K562 (cell line): ENCODE data around the gene ZNF506. TPM values are rescaled to one million over a fixed set of nuclear protein-coding genes. Genes with fewer than 3 reads are reported as not detected.

Source experiments
- polyA plus RNA-seq, 8 experiments: library from polyadenylated mRNA; depleted of rRNA in 4 of 8; stranded (reverse) in 5 of 8; unstranded in 3 of 8; fragments of >200 nt; fragmentation: Nextera tagmentation in 2 of 8; fragmentation: Illumina TruSeq in 1 of 8; extraction: Ambion mirVana in 2 of 8; extraction: Trizol in 1 of 8; gene quantifications; 2 replicates each; pipeline versions ENCODE4 v1.2.1 to v1.2.3, GENCODE V29; 2011 to 2014; ENCODE audit warnings: inconsistent platforms in 1 of 8, missing spikeins in 1 of 8
- small RNA-seq: library from RNA; depleted of rRNA; stranded (forward); fragments of <200 nt; gene quantifications from one replicate; pipeline ENCODE3, GENCODE V24; 2014
- total RNA-seq, 7 experiments: library from RNA; depleted of rRNA in 6 of 7; stranded (reverse); fragments of >200 nt in 6 of 7; fragmentation: Illumina TruSeq in 2 of 7; extraction: Trizol in 2 of 7; gene quantifications; 2 replicates each; pipeline versions ENCODE4 v1.2.1 to v1.2.3, GENCODE V29; 2011 to 2021; ENCODE audit warnings: low replicate concordance in 1 of 7
- TF ChIP-seq, protein P1 (sequence below): fragments of 450-650 bp; IDR thresholded peaks from 2 replicates; pipeline ENCODE4 v1.6.1; 2014; ENCODE audit warnings: low read depth, mild to moderate bottlenecking, moderate library complexity, borderline replicate concordance
- TF ChIP-seq, protein P2 (sequence below): fragments of 250-450 bp; sonication (Bioruptor Pico); IDR thresholded peaks from 2 replicates; pipeline ENCODE4 v1.4.0; 2020; ENCODE audit warnings: mild to moderate bottlenecking

ZNF506 gene
- total and polyA plus RNA-seq, 9 of the 15 experiments (the other 6 are each of a cell fraction or from before 2014, with no cell fraction given), result 0.03 to 0.44 (median 0.14) TPM; not detected in 2

- TF ChIP-seq, protein P1, sequence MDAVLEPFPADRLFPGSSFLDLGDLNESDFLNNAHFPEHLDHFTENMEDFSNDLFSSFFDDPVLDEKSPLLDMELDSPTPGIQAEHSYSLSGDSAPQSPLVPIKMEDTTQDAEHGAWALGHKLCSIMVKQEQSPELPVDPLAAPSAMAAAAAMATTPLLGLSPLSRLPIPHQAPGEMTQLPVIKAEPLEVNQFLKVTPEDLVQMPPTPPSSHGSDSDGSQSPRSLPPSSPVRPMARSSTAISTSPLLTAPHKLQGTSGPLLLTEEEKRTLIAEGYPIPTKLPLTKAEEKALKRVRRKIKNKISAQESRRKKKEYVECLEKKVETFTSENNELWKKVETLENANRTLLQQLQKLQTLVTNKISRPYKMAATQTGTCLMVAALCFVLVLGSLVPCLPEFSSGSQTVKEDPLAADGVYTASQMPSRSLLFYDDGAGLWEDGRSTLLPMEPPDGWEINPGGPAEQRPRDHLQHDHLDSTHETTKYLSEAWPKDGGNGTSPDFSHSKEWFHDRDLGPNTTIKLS, result no peak
- TF ChIP-seq, protein P2, sequence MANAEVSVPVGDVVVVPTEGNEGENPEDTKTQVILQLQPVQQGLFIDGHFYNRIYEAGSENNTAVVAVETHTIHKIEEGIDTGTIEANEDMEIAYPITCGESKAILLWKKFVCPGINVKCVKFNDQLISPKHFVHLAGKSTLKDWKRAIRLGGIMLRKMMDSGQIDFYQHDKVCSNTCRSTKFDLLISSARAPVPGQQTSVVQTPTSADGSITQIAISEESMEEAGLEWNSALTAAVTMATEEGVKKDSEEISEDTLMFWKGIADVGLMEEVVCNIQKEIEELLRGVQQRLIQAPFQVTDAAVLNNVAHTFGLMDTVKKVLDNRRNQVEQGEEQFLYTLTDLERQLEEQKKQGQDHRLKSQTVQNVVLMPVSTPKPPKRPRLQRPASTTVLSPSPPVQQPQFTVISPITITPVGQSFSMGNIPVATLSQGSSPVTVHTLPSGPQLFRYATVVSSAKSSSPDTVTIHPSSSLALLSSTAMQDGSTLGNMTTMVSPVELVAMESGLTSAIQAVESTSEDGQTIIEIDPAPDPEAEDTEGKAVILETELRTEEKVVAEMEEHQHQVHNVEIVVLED (CRISPR knock-in tag), result no peak
Observed at GRCh38 chr19:19742773-19743172, 78.8 kb downstream of the ZNF506 start (continued).

Small RNA genes within 50 kb of the gene (small RNA-seq; reads per million reads assigned to genes)
- not detected for gene AC011477.5

Other genes starting within 250 kb of the ZNF506 start
Only the 7 nearest of the 9 such genes appear.
- 2.3 and 3.3 TPM in 2 replicates for gene LPAR2, start 193.5 kb downstream of the ZNF506 start, total RNA-seq (2014; rRNA removed)
- gene LPAR2, start 193.5 kb downstream of the ZNF506 start, total RNA-seq (2014; rRNA removed; fragmentation: Illumina TruSeq; extraction: Trizol), result 1.8 and 1.9 TPM in 2 replicates
- gene LPAR2, start 193.5 kb downstream of the ZNF506 start, total RNA-seq (2015; rRNA removed; fragmentation: Illumina TruSeq; extraction: Trizol), result 4.0 and 4.4 TPM in 2 replicates
- 7.0 and 10.3 TPM in 2 replicates for gene LPAR2, start 193.5 kb downstream of the ZNF506 start, total RNA-seq (2021)
- 4.4 and 9.4 TPM in 2 replicates for gene LPAR2, start 193.5 kb downstream of the ZNF506 start, polyA plus RNA-seq (2011; rRNA removed)
- gene LPAR2, start 193.5 kb downstream of the ZNF506 start, polyA plus RNA-seq (2014; fragmentation: Illumina TruSeq; extraction: Trizol), result 6.5 and 7.8 TPM in 2 replicates
- gene LPAR2, start 193.5 kb downstream of the ZNF506 start, polyA plus RNA-seq (2014; fragmentation: Nextera tagmentation; extraction: Ambion mirVana), result under 1 TPM; 0.63 TPM
- gene LPAR2, start 193.5 kb downstream of the ZNF506 start, polyA plus RNA-seq (2014; rRNA removed), result 8.1 and 13.8 TPM in 2 replicates
- 9.9 and 12.6 TPM in 2 replicates for gene GMIP, start 178.1 kb downstream of the ZNF506 start, total RNA-seq (2014; rRNA removed)
- gene GMIP, start 178.1 kb downstream of the ZNF506 start, total RNA-seq (2014; rRNA removed; fragmentation: Illumina TruSeq; extraction: Trizol), result 2.2 and 3.9 TPM in 2 replicates
- gene GMIP, start 178.1 kb downstream of the ZNF506 start, total RNA-seq (2015; rRNA removed; fragmentation: Illumina TruSeq; extraction: Trizol), result 3.2 and 3.3 TPM in 2 replicates
- 13.5 and 15.8 TPM in 2 replicates for gene GMIP, start 178.1 kb downstream of the ZNF506 start, total RNA-seq (2021)
- gene GMIP, start 178.1 kb downstream of the ZNF506 start, polyA plus RNA-seq (2011; rRNA removed), result 2.9 and 5.1 TPM in 2 replicates
- gene GMIP, start 178.1 kb downstream of the ZNF506 start, polyA plus RNA-seq (2014; fragmentation: Illumina TruSeq; extraction: Trizol), result 5.4 and 6.3 TPM in 2 replicates
- under 1 TPM; 0.14 to 0.38 TPM for gene GMIP, start 178.1 kb downstream of the ZNF506 start, polyA plus RNA-seq (2014; fragmentation: Nextera tagmentation; extraction: Ambion mirVana)
- 6.8 and 12.5 TPM in 2 replicates for gene GMIP, start 178.1 kb downstream of the ZNF506 start, polyA plus RNA-seq (2014; rRNA removed)
- gene ATP13A1, start 158.1 kb downstream of the ZNF506 start, total RNA-seq (2014; rRNA removed), result 32.5 and 41.6 TPM in 2 replicates
- gene ATP13A1, start 158.1 kb downstream of the ZNF506 start, total RNA-seq (2014; rRNA removed; fragmentation: Illumina TruSeq; extraction: Trizol), result 20.1 and 21.6 TPM in 2 replicates
- 19.6 and 21.8 TPM in 2 replicates for gene ATP13A1, start 158.1 kb downstream of the ZNF506 start, total RNA-seq (2015; rRNA removed; fragmentation: Illumina TruSeq; extraction: Trizol)
- gene ATP13A1, start 158.1 kb downstream of the ZNF506 start, total RNA-seq (2021), result 68.0 and 83.8 TPM in 2 replicates
- gene ATP13A1, start 158.1 kb downstream of the ZNF506 start, polyA plus RNA-seq (2011; rRNA removed), result 23.1 and 45.6 TPM in 2 replicates
- gene ATP13A1, start 158.1 kb downstream of the ZNF506 start, polyA plus RNA-seq (2014; fragmentation: Illumina TruSeq; extraction: Trizol), result 27.9 and 46.9 TPM in 2 replicates
- gene ATP13A1, start 158.1 kb downstream of the ZNF506 start, polyA plus RNA-seq (2014; fragmentation: Nextera tagmentation; extraction: Ambion mirVana), result 1 to 10 TPM in 1 of 2 experiments, under 1 TPM in 1; 0.90 to 1.8 TPM
- gene ATP13A1, start 158.1 kb downstream of the ZNF506 start, polyA plus RNA-seq (2014; rRNA removed), result 49.2 and 58.9 TPM in 2 replicates
- gene ZNF101, start 152.9 kb downstream of the ZNF506 start, total RNA-seq (2014; rRNA removed), result 9.5 and 10.6 TPM in 2 replicates
- 19.3 and 19.8 TPM in 2 replicates for gene ZNF101, start 152.9 kb downstream of the ZNF506 start, total RNA-seq (2014; rRNA removed; fragmentation: Illumina TruSeq; extraction: Trizol)
- 14.6 and 14.7 TPM in 2 replicates for gene ZNF101, start 152.9 kb downstream of the ZNF506 start, total RNA-seq (2015; rRNA removed; fragmentation: Illumina TruSeq; extraction: Trizol)
- 13.1 and 17.5 TPM in 2 replicates for gene ZNF101, start 152.9 kb downstream of the ZNF506 start, total RNA-seq (2021)
- gene ZNF101, start 152.9 kb downstream of the ZNF506 start, polyA plus RNA-seq (2011; rRNA removed), result 14.9 and 20.3 TPM in 2 replicates
- gene ZNF101, start 152.9 kb downstream of the ZNF506 start, polyA plus RNA-seq (2014; fragmentation: Illumina TruSeq; extraction: Trizol), result 10.6 and 11.1 TPM in 2 replicates
- 10 to 100 TPM in 1 of 2 experiments, 1 to 10 TPM in 1; 9.6 to 11.8 TPM for gene ZNF101, start 152.9 kb downstream of the ZNF506 start, polyA plus RNA-seq (2014; fragmentation: Nextera tagmentation; extraction: Ambion mirVana)
- gene ZNF101, start 152.9 kb downstream of the ZNF506 start, polyA plus RNA-seq (2014; rRNA removed), result 8.6 and 12.4 TPM in 2 replicates
- 1.9 and 2.6 TPM in 2 replicates for gene ZNF14, start 88.6 kb downstream of the ZNF506 start, total RNA-seq (2014; rRNA removed)
- 6.4 and 7.4 TPM in 2 replicates for gene ZNF14, start 88.6 kb downstream of the ZNF506 start, total RNA-seq (2014; rRNA removed; fragmentation: Illumina TruSeq; extraction: Trizol)
- 4.8 and 4.9 TPM in 2 replicates for gene ZNF14, start 88.6 kb downstream of the ZNF506 start, total RNA-seq (2015; rRNA removed; fragmentation: Illumina TruSeq; extraction: Trizol)
- 2.6 and 2.9 TPM in 2 replicates for gene ZNF14, start 88.6 kb downstream of the ZNF506 start, total RNA-seq (2021)
- 3.6 and 5.6 TPM in 2 replicates for gene ZNF14, start 88.6 kb downstream of the ZNF506 start, polyA plus RNA-seq (2011; rRNA removed)
- gene ZNF14, start 88.6 kb downstream of the ZNF506 start, polyA plus RNA-seq (2014; fragmentation: Illumina TruSeq; extraction: Trizol), result 3.5 and 4.0 TPM in 2 replicates
- gene ZNF14, start 88.6 kb downstream of the ZNF506 start, polyA plus RNA-seq (2014; fragmentation: Nextera tagmentation; extraction: Ambion mirVana), result 1 to 10 TPM; 2.6 to 7.0 TPM
- gene ZNF14, start 88.6 kb downstream of the ZNF506 start, polyA plus RNA-seq (2014; rRNA removed), result 2.2 and 2.4 TPM in 2 replicates
- 5.6 and 6.0 TPM in 2 replicates for gene ZNF253, start 44.1 kb upstream of the ZNF506 start, total RNA-seq (2014; rRNA removed)
- 12.6 and 13.0 TPM in 2 replicates for gene ZNF253, start 44.1 kb upstream of the ZNF506 start, total RNA-seq (2014; rRNA removed; fragmentation: Illumina TruSeq; extraction: Trizol)
- gene ZNF253, start 44.1 kb upstream of the ZNF506 start, total RNA-seq (2015; rRNA removed; fragmentation: Illumina TruSeq; extraction: Trizol), result 11.3 and 14.3 TPM in 2 replicates
- 7.5 and 8.0 TPM in 2 replicates for gene ZNF253, start 44.1 kb upstream of the ZNF506 start, total RNA-seq (2021)
- gene ZNF253, start 44.1 kb upstream of the ZNF506 start, polyA plus RNA-seq (2011; rRNA removed), result 7.2 and 8.1 TPM in 2 replicates
- 11.7 and 14.4 TPM in 2 replicates for gene ZNF253, start 44.1 kb upstream of the ZNF506 start, polyA plus RNA-seq (2014; fragmentation: Illumina TruSeq; extraction: Trizol)
- 1 to 10 TPM; 4.0 to 6.9 TPM for gene ZNF253, start 44.1 kb upstream of the ZNF506 start, polyA plus RNA-seq (2014; fragmentation: Nextera tagmentation; extraction: Ambion mirVana)
- 7.4 TPM in 2 replicates for gene ZNF253, start 44.1 kb upstream of the ZNF506 start, polyA plus RNA-seq (2014; rRNA removed)
- gene ZNF93, start 79.2 kb upstream of the ZNF506 start, total RNA-seq (2014; rRNA removed), result 11.1 and 11.4 TPM in 2 replicates
- 23.4 and 24.0 TPM in 2 replicates for gene ZNF93, start 79.2 kb upstream of the ZNF506 start, total RNA-seq (2014; rRNA removed; fragmentation: Illumina TruSeq; extraction: Trizol)
- 23.9 and 24.0 TPM in 2 replicates for gene ZNF93, start 79.2 kb upstream of the ZNF506 start, total RNA-seq (2015; rRNA removed; fragmentation: Illumina TruSeq; extraction: Trizol)
- 11.6 and 14.1 TPM in 2 replicates for gene ZNF93, start 79.2 kb upstream of the ZNF506 start, total RNA-seq (2021)
- 7.3 and 12.0 TPM in 2 replicates for gene ZNF93, start 79.2 kb upstream of the ZNF506 start, polyA plus RNA-seq (2011; rRNA removed)
- 19.9 and 26.3 TPM in 2 replicates for gene ZNF93, start 79.2 kb upstream of the ZNF506 start, polyA plus RNA-seq (2014; fragmentation: Illumina TruSeq; extraction: Trizol)
- gene ZNF93, start 79.2 kb upstream of the ZNF506 start, polyA plus RNA-seq (2014; fragmentation: Nextera tagmentation; extraction: Ambion mirVana), result 10 to 100 TPM; 17.1 to 26.3 TPM
- gene ZNF93, start 79.2 kb upstream of the ZNF506 start, polyA plus RNA-seq (2014; rRNA removed), result 13.5 and 16.7 TPM in 2 replicates